GM12878 (cell line): Measurements from ENCODE around the gene ZNF771. TPM values are rescaled to one million over a fixed set of nuclear protein-coding genes. Genes with fewer than 3 reads are reported as not detected.

Source experiments
- ATAC-seq: fragments of 200-7000 bp; cut with Tn5 transposase; 3 replicates; pipeline ENCODE4 v1.9.1; 2020; ENCODE audit warnings: mild to moderate bottlenecking, moderate library complexity
- BruUV-seq: library from RNA; stranded (reverse); fragments of 400-500 nt; replicated peaks from 2 replicates; lab custom pipeline; 2021; lab: Mats Ljungman, UMichigan
- CTCF ChIA-PET: fragments of 300-600 bp; sonication (Branson Sonifier 250); formaldehyde crosslinking; extraction: SDS; loops from one replicate; lab custom pipeline; 2021; ENCODE audit warnings: inconsistent platforms; lab: Yijun Ruan, JAX
- POLR2A ChIA-PET: fragments of 350-600 bp; formaldehyde crosslinking; extraction: SDS; loops from one replicate; lab custom pipeline; 2021; ENCODE audit warnings: inconsistent platforms; lab: Charles Lee
- RAD21 ChIA-PET: fragments of 300-600 bp; sonication (Branson Sonifier 250); formaldehyde crosslinking; loops from one replicate; lab custom pipeline; 2023; ENCODE audit warnings: antibody characterized with exemption; ENCODE audit not compliant: unreplicated experiment; lab: Charles Lee
- SMC1A ChIA-PET: fragments of 300-600 bp; sonication (Branson Sonifier 250); formaldehyde crosslinking; loops from one replicate; lab custom pipeline; 2023; ENCODE audit not compliant: unreplicated experiment, uncharacterized antibody; lab: Charles Lee
- DNase-seq: peaks from one replicate; pipeline ENCODE4 v3.0.0-alpha.2; 2011; ENCODE audit warnings: low read depth, low spot score
- FAIRE-seq: peaks from 3 replicates; lab custom pipeline; 2011; peaks lifted over from hg19 to GRCh38; lab: Jason Lieb, UNC
- H2AFZ ChIP-seq: 2 replicates; pipeline ENCODE4 v1.6.0; 2011; ENCODE audit warnings: low read depth, low read length, control low read depth; ENCODE audit not compliant: control insufficient read depth
- H3K27ac ChIP-seq: 2 replicates; pipeline ENCODE4 v1.5.1; 2011; ENCODE audit warnings: control low read depth; ENCODE audit not compliant: control insufficient read depth, insufficient read depth
- H3K27me3 ChIP-seq, 2 experiments: replicated peaks in 1 of 2; 2 replicates each; pipeline versions ENCODE4 v1.6.0 to v1.6.1; 2011; ENCODE audit warnings: low read length in 1 of 2; ENCODE audit not compliant: control insufficient read depth in 2 of 2, insufficient read depth in 2 of 2
- H3K36me3 ChIP-seq, 2 experiments: 2 replicates each; pipeline ENCODE4 v1.5.1; 2011; ENCODE audit warnings: low read length in 1 of 2; ENCODE audit not compliant: control insufficient read depth in 2 of 2, insufficient read depth in 2 of 2
- H3K4me1 ChIP-seq: 2 replicates; pipeline ENCODE4 v1.6.1; 2011; ENCODE audit warnings: mild to moderate bottlenecking, low read length, moderate library complexity, mixed read lengths; ENCODE audit not compliant: control insufficient read depth, insufficient read depth
- H3K4me2 ChIP-seq: 2 replicates; pipeline ENCODE4 v1.6.0; 2011; ENCODE audit warnings: control low read depth; ENCODE audit not compliant: control insufficient read depth, insufficient read depth
- H3K4me3 ChIP-seq: fragments of 200-600 bp; sonication (generic); 2 replicates; pipeline ENCODE4 v1.5.1; 2016
- H3K79me2 ChIP-seq: 2 replicates; pipeline ENCODE4 v1.6.0; 2011; ENCODE audit warnings: low read length; ENCODE audit not compliant: control insufficient read depth, insufficient read depth
- H3K9ac ChIP-seq: 2 replicates; pipeline ENCODE4 v1.8.0; 2011; ENCODE audit warnings: low read length, control low read depth, mixed read lengths; ENCODE audit not compliant: control insufficient read depth, insufficient read depth
- H3K9me3 ChIP-seq: replicated peaks from 3 replicates; pipeline ENCODE4 v1.5.1; 2011; ENCODE audit warnings: mild to moderate bottlenecking, low read length; ENCODE audit not compliant: control insufficient read depth, insufficient read depth
- H4K20me1 ChIP-seq: 2 replicates; pipeline ENCODE4 v1.6.0; 2011; ENCODE audit not compliant: control insufficient read depth, insufficient read depth
- CUX1 ChIP-seq: IDR thresholded peaks from 2 replicates; pipeline ENCODE4 v1.6.1; 2012; ENCODE audit warnings: improper control_type of control experiment, low read depth, low read length; ENCODE audit not compliant: insufficient replicate concordance
- ETV6 ChIP-seq, 2 experiments: fragments of 450-650 bp in 1 of 2; IDR thresholded peaks in 1 of 2; conservative IDR thresholded peaks in 1 of 2; 2 replicates each; pipeline ENCODE4 v1.6.1; 2014; ENCODE audit warnings: antibody characterized with exemption in 1 of 2, borderline replicate concordance in 1 of 2, low read depth in 1 of 2, mild to moderate bottlenecking in 1 of 2, moderate library complexity in 1 of 2
- MLLT1 ChIP-seq: fragments of 450-650 bp; IDR thresholded peaks from 2 replicates; pipeline ENCODE4 v1.6.1; 2016; ENCODE audit warnings: mild to moderate bottlenecking
- NFIC ChIP-seq: IDR thresholded peaks from 2 replicates; pipeline ENCODE4 v1.6.1; 2012; ENCODE audit warnings: low read depth, mild to moderate bottlenecking, inconsistent platforms, low read length, moderate library complexity
- NFYB ChIP-seq: IDR thresholded peaks from 2 replicates; pipeline ENCODE4 v1.6.1; 2011; ENCODE audit warnings: low read depth, mild to moderate bottlenecking, low read length, improper control_type of control experiment, moderate library complexity; ENCODE audit not compliant: insufficient read depth
- NKRF ChIP-seq: fragments of 450-650 bp; conservative IDR thresholded peaks from 2 replicates; pipeline ENCODE4 v1.6.1; 2017; ENCODE audit warnings: mild to moderate bottlenecking, moderate library complexity
- POLR2AphosphoS5 ChIP-seq: IDR thresholded peaks from 2 replicates; pipeline ENCODE4 v1.6.1; 2011; ENCODE audit warnings: mild to moderate bottlenecking, low read length, inconsistent platforms
- SREBF1 ChIP-seq: IDR thresholded peaks from 2 replicates; pipeline ENCODE4 v1.6.1; 2012; ENCODE audit warnings: mild to moderate bottlenecking, low read length
- YY1 ChIP-seq: IDR thresholded peaks from 2 replicates; pipeline ENCODE4 v1.6.1; 2011; ENCODE audit warnings: low read depth, mild to moderate bottlenecking, low read length
- WGBS: methylation state at CpG from one replicate; pipeline ENCODE4 v1.1.6; 2016; ENCODE audit warnings: low lambda C conversion rate; ENCODE audit not compliant: insufficient replicate concordance, insufficient coverage; ENCODE audit errors: missing lambda C conversion rate; 5-methylcytosine and 5-hydroxymethylcytosine counted together
- in situ Hi-C: fragments of 300-500 bp; cut with MboI; formaldehyde crosslinking; loops from 9 replicates; pipeline ENCODE4 v1.14.3; 2018; ENCODE audit warnings: mixed read lengths
- intact Hi-C: fragments of 100-400 bp; cut with micrococcal nuclease; formaldehyde crosslinking; loops from one replicate; pipeline ENCODE4 v1.14.2; 2022; ENCODE audit not compliant: unreplicated experiment
- polyA plus RNA-seq, 11 experiments: library from polyadenylated mRNA; depleted of rRNA in 4 of 11; unstranded in 6 of 11; stranded (reverse) in 5 of 11; fragments of >200 nt; fragmentation: Nextera tagmentation in 4 of 11; fragmentation: Illumina TruSeq in 1 of 11; extraction: Ambion mirVana in 4 of 11; extraction: Trizol in 1 of 11; gene quantifications; 1 replicate in 1 of 11; 2 replicates in 10 of 11; pipeline versions ENCODE4 v1.2.1 to v1.2.3, GENCODE V29; 2011 to 2016; ENCODE audit warnings: inconsistent platforms in 2 of 11, missing spikeins in 2 of 11, low read depth in 1 of 11
- total RNA-seq, 4 experiments: library from RNA; depleted of rRNA in 3 of 4; stranded (reverse); fragments of >200 nt in 3 of 4; fragmentation: Illumina TruSeq in 1 of 4; extraction: Trizol in 1 of 4; gene quantifications; 2 replicates each; pipeline versions ENCODE4 v1.2.1 to v1.2.3, GENCODE V29; 2013 to 2021

Gene ZNF771
- total and polyA plus RNA-seq, 10 of the 15 experiments (the other 5 are each of a cell fraction or from before 2014, with no cell fraction given): 0.98 to 7.6 (median 3.7) TPM

- ChIA-PET CTCF (interaction anchor here (1.0 to 8.2 kb wide), 7 partner anchors 13 to 153 kb away, joined by 3 to 60 read pairs (median 4); partner anchors contain the start of genes DCTPP1 and ZNF747), RAD21 (interaction anchor here (1.3 to 2.7 kb wide), 5 partner anchors 12 to 91 kb away, joined by 3 to 15 read pairs (median 4); partner anchors contain the start of gene DCTPP1), POLR2A (interaction anchor here (0.5 to 5.4 kb wide), 10 partner anchors 13 to 239 kb away, joined by 3 to 31 read pairs (median 4); partner anchors contain the start of genes ZNF747 and ZNF764), SMC1A (interaction anchor here (0.7 to 19.4 kb wide), 7 partner anchors 9 to 154 kb away, joined by 3 to 431 read pairs (median 3); partner anchors contain the start of genes DCTPP1 and ITGAL)
- Histone ChIP-seq H4K20me1 (no peaks in the 10 kb centered on the region), H3K4me2 (peak overlapping the region; percentile 86), H3K36me3 (peaks cover 0 to 2% of the 10 kb centered on the region in 2 experiments; a peak in 2 of 4 replicates), H3K27me3 (no peaks in the 10 kb centered on the region), H3K79me2 (peaks cover 18% of the 10 kb centered on the region), H3K9me3 (no peaks in the 10 kb centered on the region), H3K27ac (peak overlapping the region; percentile 85; the same call in 1 of the 2 replicates), H3K4me1 (peaks cover 12% of the 10 kb centered on the region), H3K9ac (peak overlapping the region; percentile 96)
- DNase-seq (no peak), ATAC-seq (0 out of 3 replicates have a peak, but pooled peaks have one; percentile 5)
- intact Hi-C loops: loop anchor here (2.0 to 5.0 kb wide), 2 partner anchors 28 to 93 kb away; partner anchors contain the start of gene ITGAL
- 85% methylated on average over 29 of the region's 29 CpGs for WGBS
- no peak for TF ChIP-seq NKRF
- TF ChIP-seq ETV6 (conservative IDR thresholded peaks at IDR 0.05 in 1 of 2, IDR thresholded peaks at IDR 0.05 in 1 of 2; ENCODE audit: borderline replicate concordance in 1 of 2, low read depth in 1 of 2): no peak
- no peak for TF ChIP-seq CUX1
- TF ChIP-seq POLR2AphosphoS5: peak; percentile 69
- peak; percentile 88 for TF ChIP-seq YY1
- TF ChIP-seq SREBF1: no peak
- TF ChIP-seq NFYB: no peak
- TF ChIP-seq MLLT1: peak; percentile 83
- no peak for TF ChIP-seq NFIC
- TF ChIP-seq, all 136 proteins: peak for 3
- FAIRE-seq: no peak
- 0 out of 2 replicates have a peak overlapping the region, but pooled peaks have one; percentile 70 for H2AFZ ChIP-seq
- H3K4me3 ChIP-seq: peak overlapping the region; percentile 79
- in situ Hi-C loops: no loop called here
- no TSS peak for BruUV-seq
Observed at GRCh38 chr16:30444231-30445148, 37.1 kb downstream of the ZNF771 start.
